GM19240 (cell line): ENCODE measurements around the gene METTL9.

Experiments used
- DNase-seq: peaks from one replicate; pipeline ENCODE4 v3.0.0; 2011; ENCODE audit warnings: low spot score; ENCODE audit not compliant: insufficient read length

The METTL9 gene

GRCh38 chr16:21703589-21704174, 104.3 kb downstream of the METTL9 start:
- DNase-seq: peak; percentile 33

- no peak for DNase-seq
These were observed 104.9 kb downstream of the METTL9 start for GRCh38 chr16:21704266-21704665.

- DNase-seq: no peak
These were observed 105.4 kb downstream of the METTL9 start for GRCh38 chr16:21704733-21705132.
